T-helper 9 cell (primary cell): ENCODE measurements around the gene ANO3.

Source experiments
- DNase-seq: peaks from one replicate; pipeline ENCODE4 v3.0.0-alpha.2; 2020

The ANO3 gene

GRCh38 chr11:26649884-26650283, 318.0 kb downstream of the ANO3 start:
- no peak for DNase-seq

GRCh38 chr11:26651916-26652315, 320.0 kb downstream of the ANO3 start:
- no peak for DNase-seq

GRCh38 chr11:26655287-26655686, 323.4 kb downstream of the ANO3 start:
- DNase-seq = no peak

GRCh38 chr11:26662916-26663315, 331.0 kb downstream of the ANO3 start:
- DNase-seq = no peak

- DNase-seq = no peak
Measured at GRCh38 chr11:26665036-26665435, 333.1 kb downstream of the ANO3 start.

- no peak for DNase-seq
Measured at GRCh38 chr11:26665946-26666345, 334.0 kb downstream of the ANO3 start.

GRCh38 chr11:26675233-26675928, 343.5 kb downstream of the ANO3 start:
- no peak for DNase-seq

GRCh38 chr11:26676641-26677040, 344.7 kb downstream of the ANO3 start:
- no peak for DNase-seq

GRCh38 chr11:26677566-26677965, 345.6 kb downstream of the ANO3 start:
- DNase-seq = no peak

- no peak for DNase-seq
Measured at GRCh38 chr11:26687351-26687750, 355.4 kb downstream of the ANO3 start.

- DNase-seq = no peak
Measured at GRCh38 chr11:26688701-26689100, 356.8 kb downstream of the ANO3 start.

- no peak for DNase-seq
Measured at GRCh38 chr11:26696330-26696729, 364.4 kb downstream of the ANO3 start.

GRCh38 chr11:26698224-26698623, 366.3 kb downstream of the ANO3 start:
- no peak for DNase-seq

GRCh38 chr11:26700574-26701235, 368.8 kb downstream of the ANO3 start:
- DNase-seq = no peak

- DNase-seq = no peak
Measured at GRCh38 chr11:26702406-26702805, 370.5 kb downstream of the ANO3 start.

- no peak for DNase-seq
Measured at GRCh38 chr11:26703411-26704191, 371.7 kb downstream of the ANO3 start.

GRCh38 chr11:26704249-26704648, 372.3 kb downstream of the ANO3 start:
- DNase-seq = no peak

- DNase-seq = no peak
Measured at GRCh38 chr11:26706181-26706580, 374.3 kb downstream of the ANO3 start.

GRCh38 chr11:26708736-26709456, 377.0 kb downstream of the ANO3 start:
- no peak for DNase-seq

GRCh38 chr11:26710489-26710888, 378.6 kb downstream of the ANO3 start:
- DNase-seq = no peak

- no peak for DNase-seq
Measured at GRCh38 chr11:26712497-26712896, 380.6 kb downstream of the ANO3 start.
